HG02759 (cell line): ENCODE measurements around the gene CTDSPL2.
A peak's percentile ranks its signal among the peaks of the same experiment; 100 is the strongest.
"Not testable (repeated sequence)": the region's sequence is repeated elsewhere in the genome, so short reads cannot be mapped to it uniquely, and the experiment has no call there.

ENCODE experiments used
- ATAC-seq: cut with Tn5 transposase; IDR thresholded peaks from one replicate; pipeline ENCODE4 v1.9.1; 2021; ENCODE audit warnings: mild to moderate bottlenecking, moderate library complexity; ENCODE audit not compliant: unreplicated experiment

CTDSPL2 gene

GRCh38 chr15:44426975-44427755, at the start of gene CTDSPL2:
CTDSPL2 (plus strand) TSS chr15:44427629; CDS start chr15:44459015, 31,386 bp downstream.
- ATAC-seq = peak; percentile 96

GRCh38 chr15:44381236-44381635, 46.2 kb upstream of the CTDSPL2 start:
- ATAC-seq = no peak

DNA sequence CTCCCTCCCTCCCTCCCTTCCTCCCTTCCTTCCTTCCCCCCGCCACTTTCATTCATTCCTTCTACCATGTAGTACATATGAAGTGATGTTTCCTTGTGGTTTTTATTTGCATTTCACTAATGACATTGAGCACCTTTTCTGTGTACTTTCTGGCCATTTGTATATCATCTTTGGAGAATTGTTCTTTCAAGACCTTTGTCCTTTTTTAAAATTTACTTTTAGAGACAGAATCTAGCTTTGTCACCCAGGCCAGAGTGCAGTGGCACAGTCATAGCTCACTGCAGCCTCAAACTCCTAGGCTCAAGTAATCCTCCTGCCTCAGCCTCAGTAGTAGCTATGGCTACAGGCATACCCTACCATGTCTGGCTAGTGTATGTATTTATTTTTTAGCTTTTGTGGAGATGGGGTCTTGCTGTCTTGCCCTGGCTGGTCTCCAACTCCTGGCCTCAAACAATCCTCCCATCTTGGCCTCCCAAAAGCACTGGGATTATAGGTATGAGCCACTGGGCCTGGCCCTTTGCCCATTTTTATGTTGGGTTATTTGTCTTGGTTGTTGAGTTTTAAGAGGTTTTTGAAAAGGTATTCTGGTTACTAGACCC, 42.0 kb upstream of the CTDSPL2 start:
- ATAC-seq = no peak

DNA sequence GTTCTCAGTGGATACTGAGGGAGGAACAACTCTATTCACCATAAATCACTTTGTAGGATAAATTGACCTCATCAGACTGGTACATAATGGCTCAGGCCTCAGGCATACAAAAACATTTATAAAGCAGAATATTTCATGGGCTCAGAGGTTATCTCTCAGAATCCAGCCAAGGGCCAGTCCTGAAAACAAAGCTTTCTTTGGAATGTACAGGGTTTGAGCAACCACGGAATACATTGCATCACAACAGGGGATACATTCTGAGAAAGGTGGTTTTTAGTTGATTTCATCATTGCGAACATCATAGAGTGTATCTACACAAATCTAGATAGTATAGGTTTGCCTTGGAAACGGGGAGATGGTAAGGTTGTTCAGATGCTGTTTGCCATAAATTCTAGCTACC, 33.4 kb upstream of the CTDSPL2 start:
- no peak for ATAC-seq

DNA sequence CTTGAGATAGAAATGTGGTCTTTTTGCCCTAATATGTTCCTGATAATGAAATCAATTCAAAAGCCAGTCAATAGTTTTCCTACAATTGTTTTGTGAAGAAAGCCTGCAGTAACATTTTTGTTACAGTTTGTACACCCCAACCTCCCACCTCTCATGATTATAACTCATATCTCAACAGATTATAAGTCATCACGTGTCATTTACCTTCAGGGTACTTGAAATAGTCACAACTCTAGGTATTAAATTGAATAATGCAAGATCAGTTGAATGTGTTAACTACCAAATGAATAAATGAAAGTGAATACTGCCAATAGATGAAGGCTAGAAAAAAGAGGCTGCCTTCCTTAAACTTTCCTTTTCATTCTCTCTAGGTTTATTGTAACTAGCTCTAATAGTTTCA, 32.9 kb upstream of the CTDSPL2 start:
- ATAC-seq = no peak

DNA sequence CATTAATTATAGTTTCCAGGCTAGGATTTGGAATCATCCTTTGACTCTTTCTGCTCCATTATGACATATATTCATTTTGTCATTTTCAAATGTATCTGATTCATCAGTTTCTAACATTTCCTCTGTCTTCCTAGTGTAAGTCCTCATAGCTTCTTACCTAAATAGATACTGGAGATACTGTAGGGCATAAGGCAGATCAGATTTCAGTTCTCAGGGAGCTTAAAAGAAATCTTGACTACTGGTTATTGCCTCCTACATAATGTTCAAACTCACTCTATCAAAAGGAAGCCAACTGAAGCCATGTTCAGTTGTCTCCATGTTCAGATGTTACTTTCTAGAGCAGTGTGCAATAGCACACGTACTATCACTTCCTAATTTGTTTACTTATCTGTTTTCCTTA, 29.6 kb upstream of the CTDSPL2 start:
- ATAC-seq = no peak

DNA sequence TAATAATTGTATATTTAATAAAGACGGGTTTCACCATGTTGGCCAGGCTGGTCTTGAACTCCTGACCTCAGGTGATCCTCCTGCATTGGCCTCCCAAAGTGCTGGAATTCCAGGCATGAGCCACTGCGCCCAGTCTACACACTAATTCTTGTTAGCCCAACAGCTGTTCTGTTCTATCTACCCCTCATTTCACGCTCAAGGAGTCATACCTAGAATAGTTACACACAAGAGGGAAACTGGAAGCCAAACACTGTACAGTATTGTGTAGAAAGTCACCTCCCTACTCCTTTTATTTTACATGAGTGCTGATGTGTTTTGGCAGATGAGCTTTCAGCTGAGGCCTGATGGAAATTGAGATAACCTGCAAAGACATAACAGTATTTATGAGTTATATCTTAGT, 13.4 kb upstream of the CTDSPL2 start:
- no peak for ATAC-seq

GRCh38 chr15:44427756-44428724, 611 bp downstream of the CTDSPL2 start:
- ATAC-seq = peak; percentile 19

- ATAC-seq = no peak
Observed at GRCh38 chr15:44435893-44436667, 8.7 kb downstream of the CTDSPL2 start.

DNA sequence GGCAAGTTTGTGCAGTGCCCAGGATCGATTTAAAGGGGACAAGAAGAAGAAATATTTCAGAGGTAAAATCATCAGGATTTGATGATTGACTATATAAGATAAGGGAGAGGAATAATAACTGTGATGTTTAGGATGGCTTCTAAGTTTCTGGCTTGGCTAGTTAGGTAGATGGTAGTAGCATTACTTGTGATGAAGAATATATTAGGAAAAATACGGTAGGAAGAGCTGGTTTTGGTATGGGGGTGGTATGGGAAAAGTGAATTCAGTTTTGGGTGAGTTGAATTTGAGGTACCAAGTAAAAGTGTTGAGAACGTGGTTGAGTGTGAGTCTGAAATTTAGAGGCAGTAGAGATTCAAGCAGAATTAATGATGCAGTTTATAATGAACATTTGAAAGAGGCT, 11.0 kb downstream of the CTDSPL2 start:
- ATAC-seq = no peak

GRCh38 chr15:44441095-44441501, 13.7 kb downstream of the CTDSPL2 start:
- no peak for ATAC-seq

- no peak for ATAC-seq
Observed at GRCh38 chr15:44443515-44443914, 16.1 kb downstream of the CTDSPL2 start.

- no peak for ATAC-seq
Observed at GRCh38 chr15:44447772-44448376, 20.4 kb downstream of the CTDSPL2 start.

DNA sequence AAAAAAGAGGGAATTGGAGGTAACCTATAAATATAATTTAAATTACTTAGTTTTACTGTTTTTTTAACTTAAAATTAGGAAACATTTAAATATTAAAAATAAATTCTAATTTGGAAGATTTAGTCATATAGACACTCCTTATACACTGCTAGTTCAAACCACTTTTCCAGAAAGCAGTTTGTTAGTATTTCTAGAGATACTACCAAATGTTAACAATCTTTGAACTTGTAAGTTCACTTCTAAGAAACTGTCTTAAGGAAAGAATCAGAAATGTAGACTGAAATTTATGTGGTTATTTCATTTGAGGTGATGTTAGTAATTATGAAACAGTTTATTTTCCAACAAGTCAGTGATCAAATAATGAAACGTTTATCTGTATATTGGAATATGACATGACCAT, 22.7 kb downstream of the CTDSPL2 start:
- no peak for ATAC-seq

- ATAC-seq = not testable (repeated sequence)
Observed at GRCh38 chr15:44453578-44454283, 26.3 kb downstream of the CTDSPL2 start.

DNA sequence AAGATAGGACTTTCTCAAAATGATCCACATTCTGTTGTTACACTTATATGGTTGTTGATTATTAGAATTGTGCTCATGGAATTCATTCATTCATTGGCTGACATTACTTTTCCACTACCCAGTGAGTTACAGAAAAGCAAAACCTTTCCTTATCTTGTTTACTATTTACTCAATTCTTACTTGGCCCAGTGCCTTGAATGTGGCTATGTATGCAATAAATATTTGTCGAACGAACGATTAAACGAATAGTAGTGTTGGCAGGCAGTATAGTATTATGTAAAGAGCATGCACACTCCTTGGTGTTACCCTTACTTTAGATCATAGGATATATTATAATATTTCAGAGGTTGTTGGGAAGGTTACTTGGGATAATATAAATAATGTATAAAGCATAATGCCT, 31.0 kb downstream of the CTDSPL2 start:
- no peak for ATAC-seq

DNA sequence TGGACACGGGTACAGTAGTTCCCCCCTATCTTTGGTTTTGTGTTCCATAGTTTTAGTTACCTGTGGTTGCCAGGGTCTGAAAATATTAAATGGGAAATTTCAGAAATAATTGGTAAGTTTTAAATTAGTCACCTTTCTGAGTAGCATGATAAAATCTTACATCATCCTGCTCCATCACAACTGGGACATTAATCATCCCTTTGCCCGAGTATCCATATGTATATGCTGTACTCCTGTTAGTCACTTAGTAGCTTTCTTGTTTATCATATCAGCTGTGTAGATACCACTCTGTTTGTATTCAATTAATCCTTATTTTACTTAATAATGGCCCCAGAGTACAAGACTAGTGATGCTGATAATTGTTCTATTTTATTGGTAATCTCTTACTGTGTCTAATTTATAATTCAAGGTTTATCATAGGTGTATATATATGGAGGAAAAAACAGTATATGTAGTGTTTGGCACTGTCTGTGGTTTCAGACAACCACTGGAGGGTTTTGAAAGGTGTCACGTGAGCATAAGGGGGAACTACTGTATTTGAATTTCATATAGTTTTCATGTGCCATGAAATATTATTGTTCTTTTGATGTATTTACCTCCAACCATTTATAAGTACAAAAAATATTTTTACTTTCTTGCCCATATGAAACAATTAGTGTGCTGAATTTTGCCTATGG, 41.4 kb downstream of the CTDSPL2 start:
- no peak for ATAC-seq

DNA sequence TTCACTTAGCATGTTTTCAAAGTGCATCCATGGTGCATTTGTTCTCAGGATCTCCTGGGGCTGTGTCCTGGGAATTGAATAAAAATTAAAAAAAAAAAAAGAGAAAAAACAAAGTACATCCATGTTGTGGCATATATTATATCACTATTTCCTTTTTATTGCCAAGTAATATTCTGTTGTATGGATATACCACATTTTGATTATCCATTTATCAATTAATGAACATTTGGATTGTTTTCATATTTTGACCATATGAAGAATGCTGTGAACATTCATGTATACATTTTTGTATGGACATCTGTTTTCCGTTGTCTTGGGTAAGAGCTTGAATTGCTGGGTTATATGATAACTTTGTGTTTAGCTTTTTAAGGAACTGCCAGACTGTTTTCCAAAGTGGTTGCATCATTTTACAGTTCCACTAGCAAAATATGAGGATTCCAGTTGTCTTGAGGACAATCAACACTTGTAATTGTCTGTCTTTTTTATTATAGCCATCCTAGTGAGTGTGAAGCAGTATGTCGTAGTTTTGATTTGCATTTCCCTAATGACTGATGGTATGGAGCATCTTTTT, 44.5 kb downstream of the CTDSPL2 start:
- no peak for ATAC-seq

DNA sequence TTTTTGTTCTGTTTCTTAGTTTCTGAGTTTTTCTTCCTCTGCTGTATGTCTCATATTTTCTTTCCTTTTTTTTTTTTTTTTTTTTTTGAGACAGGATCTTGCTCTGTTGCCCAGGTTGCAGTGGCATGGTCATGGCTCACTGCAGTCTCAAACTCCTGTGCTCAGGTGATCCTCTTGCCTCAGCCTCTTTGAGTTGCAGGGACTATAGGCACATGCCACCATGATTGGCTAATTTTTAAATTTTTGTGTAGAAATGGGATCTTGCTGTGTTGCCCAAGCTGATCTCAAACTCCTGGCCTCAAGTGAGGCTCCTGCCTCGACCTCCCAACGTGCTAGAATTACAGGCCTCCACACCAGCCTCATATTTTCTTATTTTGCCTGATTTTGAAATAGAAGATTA, 51.9 kb downstream of the CTDSPL2 start:
- ATAC-seq = no peak
